CD4-positive, alpha-beta T cell (primary cell): Measurements from ENCODE around the gene CTRB2. TPM values are rescaled to one million over a fixed set of nuclear protein-coding genes. Genes with fewer than 3 reads are reported as not detected.

Experiments used
- ATAC-seq: fragments of 200-7000 bp; cut with Tn5 transposase; one replicate; pipeline ENCODE4 v1.10.0; 2022; ENCODE audit warnings: mild to moderate bottlenecking; ENCODE audit not compliant: poor library complexity
- CTCF ChIA-PET: fragments of 350-600 bp; sonication (Branson Sonifier 250); formaldehyde crosslinking; loops from one replicate; lab custom pipeline; 2021; ENCODE audit warnings: antibody characterized with exemption, inconsistent platforms; lab: Charles Lee
- POLR2A ChIA-PET: fragments of 350-600 bp; sonication (Branson Sonifier 250); formaldehyde crosslinking; loops from one replicate; lab custom pipeline; 2021; ENCODE audit warnings: antibody characterized with exemption, inconsistent platforms; lab: Charles Lee
- DNase-seq, 14 experiments: peaks; one replicate each; pipeline ENCODE4 v3.0.0-alpha.2; 2013 to 2020; ENCODE audit warnings: mixed read lengths in 2 of 14
- H3K27ac ChIP-seq, 2 donors: one replicate each; pipeline versions ENCODE4 v1.5.1 to v1.7.0; 2013; ENCODE audit warnings: low read length in 2 of 2, low read depth in 1 of 2, mild to moderate bottlenecking in 1 of 2
- H3K27me3 ChIP-seq, 2 experiments: 1 replicate in 1 of 2; 2 replicates in 1 of 2; pipeline versions ENCODE4 v1.6.1 to v1.7.0; 2013; ENCODE audit warnings: low read length in 2 of 2, control low read depth in 1 of 2, mild to moderate bottlenecking in 1 of 2, moderate library complexity in 1 of 2; ENCODE audit not compliant: insufficient read depth in 2 of 2, control insufficient read depth in 1 of 2
- H3K36me3 ChIP-seq: one replicate; pipeline ENCODE4 v1.6.1; 2013; ENCODE audit warnings: low read length, control low read depth; ENCODE audit not compliant: insufficient read depth
- H3K4me1 ChIP-seq: one replicate; pipeline ENCODE4 v1.6.1; 2013; ENCODE audit warnings: low read length, control low read depth; ENCODE audit not compliant: insufficient read depth
- H3K4me3 ChIP-seq: one replicate; pipeline ENCODE4 v1.5.1; 2013; ENCODE audit warnings: mild to moderate bottlenecking, low read length, moderate library complexity
- H3K9me3 ChIP-seq, 2 experiments: 1 replicate in 1 of 2; 2 replicates in 1 of 2; pipeline versions ENCODE4 v1.6.1 to v1.7.0; 2013; ENCODE audit warnings: low read length in 2 of 2, mild to moderate bottlenecking in 2 of 2, control low read depth in 1 of 2, moderate library complexity in 1 of 2; ENCODE audit not compliant: control insufficient read depth in 1 of 2, insufficient read depth in 1 of 2
- H3K27ac Mint-ChIP-seq: one replicate; pipeline ENCODE4 v1.8.0; 2020; ENCODE audit warnings: mixed read lengths
- H3K27me3 Mint-ChIP-seq: one replicate; pipeline ENCODE4 v1.8.0; 2021; ENCODE audit warnings: mixed read lengths
- H3K36me3 Mint-ChIP-seq: one replicate; pipeline ENCODE4 v1.8.0; 2021; ENCODE audit warnings: low read depth, mixed read lengths
- H3K4me1 Mint-ChIP-seq: one replicate; pipeline ENCODE4 v1.8.0; 2021; ENCODE audit warnings: low read depth, mixed read lengths
- H3K4me3 Mint-ChIP-seq: one replicate; pipeline ENCODE4 v1.8.0; 2020; ENCODE audit warnings: mild to moderate bottlenecking, mixed read lengths
- H3K9me3 Mint-ChIP-seq: one replicate; pipeline ENCODE4 v1.8.0; 2020; ENCODE audit warnings: mixed read lengths
- CTCF ChIP-seq: fragments of 200-600 bp; IDR thresholded peaks from one replicate; pipeline ENCODE4 v1.8.0; 2022; ENCODE audit warnings: antibody characterized with exemption, mild to moderate bottlenecking
- intact Hi-C, 2 experiments: fragments of 100-400 bp; cut with DNase I in 1 of 2; cut with micrococcal nuclease in 1 of 2; formaldehyde crosslinking; loops; one replicate each; pipeline versions ENCODE4 v1.15.1 to v1.9.0; 2023 to 2025; cut with DNase I, micrococcal nuclease
- total RNA-seq, 174 experiments: library from RNA in 2 of 174; stranded (reverse) in 2 of 174; gene quantifications; one replicate each; pipeline ENCODE4 v1.2.3 and lab custom pipeline; 2021 to 2026

CTRB2 gene
- total RNA-seq, 2 experiments from 2014 or later, result not detected

- peaks cover 6% of the 10 kb centered on the region for H3K27me3 Mint-ChIP-seq
- H3K27ac ChIP-seq, result no peak overlapping the region
- ChIA-PET POLR2A (interaction anchor here (0.6 kb wide), 1 partner anchor 200 kb away, joined by 3 read pairs; no protein-coding TSS in a partner anchor), CTCF (no interaction called here)
- DNase-seq (no peak), ATAC-seq (no peak)
- intact Hi-C loops, result loop anchor here in 1 of 2 experiments (10.0 kb wide), 1 partner anchor 1985 kb away; no protein-coding TSS in a partner anchor
- peaks cover 0 to 6% of the 10 kb centered on the region in 2 experiments for H3K27me3 ChIP-seq
- H3K36me3 ChIP-seq, result no peaks in the 10 kb centered on the region
- H3K9me3 ChIP-seq, result no peaks in the 10 kb centered on the region
- H3K9me3 Mint-ChIP-seq, result no peaks in the 10 kb centered on the region
- no peak overlapping the region for H3K27ac Mint-ChIP-seq
- H3K36me3 Mint-ChIP-seq, result no peaks in the 10 kb centered on the region
- no peak overlapping the region for H3K4me3 Mint-ChIP-seq
- no peak for TF ChIP-seq CTCF
- H3K4me1 Mint-ChIP-seq, result no peaks in the 10 kb centered on the region
- no peak overlapping the region for H3K4me3 ChIP-seq
- H3K4me1 ChIP-seq, result no peaks in the 10 kb centered on the region
Observed at GRCh38 chr16:75189638-75190245, 17.2 kb downstream of the CTRB2 start.

GRCh38 chr16:75188832-75189477 lies 18.0 kb downstream of the CTRB2 start:
- Mint-ChIP-seq H3K4me1 (no peaks in the 10 kb centered on the region), H3K4me3 (no peak overlapping the region), H3K36me3 (no peaks in the 10 kb centered on the region), H3K9me3 (no peaks in the 10 kb centered on the region), H3K27me3 (peaks cover 6% of the 10 kb centered on the region), H3K27ac (no peak overlapping the region)
- H3K36me3 ChIP-seq, result no peaks in the 10 kb centered on the region
- peaks cover 0 to 6% of the 10 kb centered on the region in 2 experiments for H3K27me3 ChIP-seq
- DNase-seq (no peak), ATAC-seq (no peak)
- H3K4me1 ChIP-seq, result no peaks in the 10 kb centered on the region
- ChIA-PET POLR2A (no interaction called here), CTCF (no interaction called here)
- no peak for TF ChIP-seq CTCF
- no peak overlapping the region for H3K27ac ChIP-seq
- no peaks in the 10 kb centered on the region for H3K9me3 ChIP-seq
- no peak overlapping the region for H3K4me3 ChIP-seq
- intact Hi-C loops, result no loop called here

GRCh38 chr16:75181630-75182029 lies 25.3 kb downstream of the CTRB2 start:
- peaks cover 12 to 17% of the 10 kb centered on the region in 2 experiments for H3K9me3 ChIP-seq
- Mint-ChIP-seq H3K9me3 (peaks cover 4% of the 10 kb centered on the region), H3K4me1 (no peaks in the 10 kb centered on the region), H3K4me3 (no peak overlapping the region), H3K27ac (no peak overlapping the region), H3K27me3 (no peaks in the 10 kb centered on the region), H3K36me3 (peaks cover 4% of the 10 kb centered on the region)
- DNase-seq (no peak), ATAC-seq (no peak)
- ChIA-PET POLR2A (no interaction called here), CTCF (no interaction called here)
- no peak for TF ChIP-seq CTCF
- H3K4me1 ChIP-seq, result no peaks in the 10 kb centered on the region
- no peaks in the 10 kb centered on the region for H3K27me3 ChIP-seq
- H3K36me3 ChIP-seq, result no peaks in the 10 kb centered on the region
- no peak overlapping the region for H3K4me3 ChIP-seq
- intact Hi-C loops, result no loop called here
- H3K27ac ChIP-seq, result no peak overlapping the region
